SK-N-MC (cell line): ENCODE measurements around the gene ATP1A3.

Source experiments
- DNase-seq: peaks from one replicate; pipeline ENCODE4 v3.0.0-alpha.2; 2011; ENCODE audit warnings: low read depth, low spot score
- H3K27ac ChIP-seq: fragments of 200-600 bp; sonication (generic); 2 replicates; pipeline ENCODE4 v1.5.1; 2016; ENCODE audit warnings: mixed run types
- H3K36me3 ChIP-seq: fragments of 200-600 bp; sonication (generic); 2 replicates; pipeline ENCODE4 v1.6.1; 2017; ENCODE audit warnings: antibody characterized with exemption, low read length, mixed read lengths; ENCODE audit not compliant: insufficient read depth
- H3K4me3 ChIP-seq: fragments of 200-600 bp; sonication (generic); 2 replicates; pipeline ENCODE4 v1.5.1; 2016
- H3K9ac ChIP-seq: fragments of 200-600 bp; sonication (generic); 2 replicates; pipeline ENCODE4 v1.8.0; 2017; ENCODE audit warnings: mixed run types, mixed read lengths; ENCODE audit not compliant: insufficient read length
- H3K9me3 ChIP-seq: fragments of 200-600 bp; sonication (generic); 2 replicates; pipeline ENCODE4 v1.6.1; 2017; ENCODE audit warnings: low read depth, mild to moderate bottlenecking, antibody characterized with exemption, low read length, moderate library complexity, mixed read lengths
- EZH2 ChIP-seq: fragments of 200-600 bp; sonication (generic); IDR thresholded peaks from one replicate; pipeline ENCODE4 v1.6.1; 2017; ENCODE audit warnings: antibody characterized with exemption
- FOXP2 ChIP-seq: optimal IDR thresholded peaks from 2 replicates; pipeline ENCODE3; 2011; ENCODE audit warnings: mild to moderate bottlenecking, moderate library complexity; ENCODE audit not compliant: insufficient read depth; ENCODE audit errors: extremely low read length, control extremely low read depth
- POLR2AphosphoS5 ChIP-seq: IDR thresholded peaks from 2 replicates; pipeline ENCODE4 v1.6.1; 2012; ENCODE audit warnings: mild to moderate bottlenecking, low read depth, low read length, borderline replicate concordance

Gene ATP1A3

GRCh38 chr19:41959056-41960053 is 34.7 kb downstream of the ATP1A3 start, which contains the start of gene RABAC1:
TSS of gene RABAC1 (minus strand) at chr19:41959321. CDS start at chr19:41959292, 29 bp downstream.
- TF ChIP-seq EZH2 (no peak), FOXP2 (peak; percentile 28), POLR2AphosphoS5 (peak; percentile 32)
- DNase-seq: peak; percentile 52
- Histone ChIP-seq H3K27ac (peak within 1 kb of the TSS; percentile 71; the same call in 1 of the 2 replicates), H3K9ac (peak within 1 kb of the TSS; percentile 73), H3K9me3 (no peaks in the 10 kb centered on the region), H3K4me3 (peak within 1 kb of the TSS; percentile 91), H3K36me3 (no peaks in the 10 kb centered on the region; the same call in 1 of the 2 replicates)

- peak overlapping the region; percentile 35; the same call in 1 of the 2 replicates for H3K27ac ChIP-seq
Observed at GRCh38 chr19:41958367-41959055, 35.5 kb downstream of the ATP1A3 start.

GRCh38 chr19:41957838-41958366 is 36.1 kb downstream of the ATP1A3 start:
- H3K9ac ChIP-seq: peak overlapping the region; percentile 37
- TF ChIP-seq FOXP2: no peak
- no peak for TF ChIP-seq EZH2
- no peak for TF ChIP-seq POLR2AphosphoS5
- H3K27ac ChIP-seq: peak overlapping the region; percentile 42; the same call in 1 of the 2 replicates
- H3K36me3 ChIP-seq: no peaks in the 10 kb centered on the region; the same call in 1 of the 2 replicates
- no peaks in the 10 kb centered on the region for H3K9me3 ChIP-seq
- H3K4me3 ChIP-seq: peak overlapping the region; percentile 91
- no peak for DNase-seq

More at GRCh38 chr19:41958367-41959055, 35.5 kb downstream of the ATP1A3 start:
- Histone ChIP-seq H3K9ac (peak overlapping the region; percentile 73), H3K36me3 (no peaks in the 10 kb centered on the region; the same call in 1 of the 2 replicates), H3K4me3 (peak overlapping the region; percentile 91), H3K9me3 (no peaks in the 10 kb centered on the region)
- TF ChIP-seq EZH2 (no peak), POLR2AphosphoS5 (peak; percentile 64; the same call in 1 of the 2 replicates)
- no peak for DNase-seq

- no peaks in the 10 kb centered on the region; the same call in 1 of the 2 replicates for H3K36me3 ChIP-seq
- TF ChIP-seq EZH2 (no peak), POLR2AphosphoS5 (no peak), FOXP2 (no peak)
- H3K9ac ChIP-seq: peak overlapping the region; percentile 37
- no peak for DNase-seq
- H3K27ac ChIP-seq: peak overlapping the region; percentile 42; the same call in 1 of the 2 replicates
- no peaks in the 10 kb centered on the region for H3K9me3 ChIP-seq
- H3K4me3 ChIP-seq: peak overlapping the region; percentile 91; the same call in 1 of the 2 replicates
Observed at GRCh38 chr19:41957161-41957837, 36.7 kb downstream of the ATP1A3 start.

GRCh38 chr19:41956621-41957020 is 37.4 kb downstream of the ATP1A3 start:
- H3K36me3 ChIP-seq: no peaks in the 10 kb centered on the region; the same call in 1 of the 2 replicates
- H3K4me3 ChIP-seq: no peak overlapping the region
- H3K9me3 ChIP-seq: no peaks in the 10 kb centered on the region
- DNase-seq: no peak
- TF ChIP-seq POLR2AphosphoS5: no peak
- TF ChIP-seq FOXP2: no peak
- no peak for TF ChIP-seq EZH2
- no peak overlapping the region for H3K9ac ChIP-seq
- no peak overlapping the region for H3K27ac ChIP-seq

- Histone ChIP-seq H3K9me3 (no peaks in the 10 kb centered on the region), H3K9ac (no peak overlapping the region), H3K4me3 (no peak overlapping the region), H3K36me3 (no peaks in the 10 kb centered on the region; the same call in 1 of the 2 replicates), H3K27ac (0 out of 2 replicates have a peak overlapping the region, but pooled peaks have one; percentile 16)
- TF ChIP-seq POLR2AphosphoS5 (no peak), EZH2 (no peak), FOXP2 (no peak)
- DNase-seq: no peak
Observed at GRCh38 chr19:41955521-41955920, 38.5 kb downstream of the ATP1A3 start.

- no peak overlapping the region for H3K27ac ChIP-seq
- DNase-seq: no peak
- no peaks in the 10 kb centered on the region for H3K9me3 ChIP-seq
- no peaks in the 10 kb centered on the region; the same call in 1 of the 2 replicates for H3K36me3 ChIP-seq
- TF ChIP-seq POLR2AphosphoS5 (no peak), FOXP2 (no peak)
- H3K4me3 ChIP-seq: peak overlapping the region; percentile 29
- H3K9ac ChIP-seq: no peak overlapping the region
Observed at GRCh38 chr19:41951686-41952172, 42.3 kb downstream of the ATP1A3 start.
